Psoas muscle (tissue), 8 donors: ENCODE measurements around the gene GTF2E1. TPM values are rescaled to one million over a fixed set of nuclear protein-coding genes. Genes with fewer than 3 reads are reported as not detected.

ENCODE experiments used
- ATAC-seq, 4 donors: fragments of 200-7000 bp; cut with Tn5 transposase; one replicate each; pipeline ENCODE4 v1.9.1; 2020; ENCODE audit warnings: moderate library complexity in 3 of 4, mild to moderate bottlenecking in 2 of 4
- DNase-seq, 2 donors: peaks; one replicate each; pipeline ENCODE4 v3.0.0-alpha.2; 2020
- H3K27ac ChIP-seq: fragments of 200-600 bp; one replicate; pipeline ENCODE4 v1.8.0; 2022
- H3K27me3 ChIP-seq, 3 donors: fragments of 200-600 bp in 1 of 3; one replicate each; pipeline versions ENCODE4 v1.6.1 to v1.8.0; 2013 to 2022; ENCODE audit warnings: low read length in 2 of 3, mild to moderate bottlenecking in 2 of 3, moderate library complexity in 1 of 3; ENCODE audit not compliant: insufficient read depth in 3 of 3
- H3K36me3 ChIP-seq, 2 donors: fragments of 200-600 bp in 1 of 2; one replicate each; pipeline versions ENCODE4 v1.6.1 to v1.8.0; 2013 to 2022; ENCODE audit warnings: low read depth in 1 of 2, mild to moderate bottlenecking in 1 of 2, moderate library complexity in 1 of 2; ENCODE audit not compliant: insufficient read depth in 1 of 2
- H3K4me1 ChIP-seq: fragments of 200-600 bp; one replicate; pipeline ENCODE4 v1.8.0; 2022
- H3K4me3 ChIP-seq: fragments of 200-600 bp; one replicate; pipeline ENCODE4 v1.8.0; 2022; ENCODE audit warnings: mild to moderate bottlenecking
- H3K9me3 ChIP-seq: fragments of 200-600 bp; one replicate; pipeline ENCODE4 v1.8.0; 2022
- WGBS, 3 donors: extraction: QIAGEN DNeasy Blood & Tissue Kit; methylation state at CpG; one replicate each; pipeline versions ENCODE4 v1.1.6 to v1.1.7; 2013; 5-methylcytosine and 5-hydroxymethylcytosine counted together
- intact Hi-C, 2 donors: fragments of 100-400 bp; cut with DNase I; formaldehyde crosslinking; loops; one replicate each; pipeline versions ENCODE4 v1.11.0 to v1.14.2; 2022
- polyA plus RNA-seq, 3 donors: library from polyadenylated mRNA; stranded (reverse); fragments of 200-250 nt; gene quantifications; one replicate each; pipeline ENCODE4 v1.2.3, GENCODE V29; 2013
- total RNA-seq, 4 donors: library from RNA; stranded (reverse); fragmentation: NEBNext Ultra II Directional in 2 of 4; extraction: Animal tissue kit (Norgen Biotek cat#: 25700) in 2 of 4; gene quantifications; one replicate each; pipeline versions ENCODE4 v1.2.1 to v1.2.4, GENCODE V29; 2021 to 2023
- TF ChIP-seq, protein P1 (sequence below): fragments of 200-600 bp; IDR thresholded peaks from one replicate; pipeline ENCODE4 v1.8.0; 2022; ENCODE audit warnings: antibody characterized with exemption
- donor health status: healthy with polysubstance abuse.
- donor health status: DM: no; HTN: no; CAD: no; lungs with moderate emphysema.
- donor health status: Bipolar disorder and iron deficiency.
- donor health status: healthy.
- donor health status: DM: yes; HTN: yes; CAD: no.
- donor health status: DM: no; HTN: no; CAD: no.
- donor health status: DM: no; HTN: no; CAD: no.
- donor health status: DM: yes; HTN: yes; CAD: no.

GTF2E1 gene
- total and polyA plus RNA-seq, 7 donors, result 5.0 to 19.8 (median 12.5) TPM

DNA sequence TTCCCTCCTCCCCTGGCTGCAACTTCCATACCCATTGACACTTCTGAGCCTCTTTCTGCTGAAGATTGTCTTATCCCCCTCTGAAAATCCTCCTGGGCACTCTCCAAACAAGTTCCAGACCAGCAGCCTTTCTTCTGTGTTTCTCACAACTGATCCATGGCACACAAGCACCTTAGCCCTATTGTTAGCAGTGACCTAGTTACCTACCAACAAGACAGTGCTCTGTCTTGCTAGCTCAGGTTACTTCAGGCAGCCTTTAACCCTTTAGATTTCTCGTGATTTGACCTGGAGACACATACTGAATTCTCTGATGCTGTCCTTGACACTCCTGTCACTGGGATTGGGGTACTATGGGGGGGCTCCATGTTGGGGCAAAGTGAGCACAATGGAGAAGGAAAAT is 82.1 kb downstream of the GTF2E1 start:
- ATAC-seq (no peak), DNase-seq (no peak)
- H3K9me3 ChIP-seq, result no peaks in the 10 kb centered on the region
- intact Hi-C loops, result no loop called here
- no peaks in the 10 kb centered on the region for H3K4me1 ChIP-seq
- H3K36me3 ChIP-seq, result no peaks in the 10 kb centered on the region
- 11 to 28% (median 13%) methylated on average over 1 of the region's 1 CpG for WGBS, 3 donors
- H3K27me3 ChIP-seq, result peaks cover 0 to 3% (median 0%) of the 10 kb centered on the region in 3 donors
- TF ChIP-seq, protein P1, sequence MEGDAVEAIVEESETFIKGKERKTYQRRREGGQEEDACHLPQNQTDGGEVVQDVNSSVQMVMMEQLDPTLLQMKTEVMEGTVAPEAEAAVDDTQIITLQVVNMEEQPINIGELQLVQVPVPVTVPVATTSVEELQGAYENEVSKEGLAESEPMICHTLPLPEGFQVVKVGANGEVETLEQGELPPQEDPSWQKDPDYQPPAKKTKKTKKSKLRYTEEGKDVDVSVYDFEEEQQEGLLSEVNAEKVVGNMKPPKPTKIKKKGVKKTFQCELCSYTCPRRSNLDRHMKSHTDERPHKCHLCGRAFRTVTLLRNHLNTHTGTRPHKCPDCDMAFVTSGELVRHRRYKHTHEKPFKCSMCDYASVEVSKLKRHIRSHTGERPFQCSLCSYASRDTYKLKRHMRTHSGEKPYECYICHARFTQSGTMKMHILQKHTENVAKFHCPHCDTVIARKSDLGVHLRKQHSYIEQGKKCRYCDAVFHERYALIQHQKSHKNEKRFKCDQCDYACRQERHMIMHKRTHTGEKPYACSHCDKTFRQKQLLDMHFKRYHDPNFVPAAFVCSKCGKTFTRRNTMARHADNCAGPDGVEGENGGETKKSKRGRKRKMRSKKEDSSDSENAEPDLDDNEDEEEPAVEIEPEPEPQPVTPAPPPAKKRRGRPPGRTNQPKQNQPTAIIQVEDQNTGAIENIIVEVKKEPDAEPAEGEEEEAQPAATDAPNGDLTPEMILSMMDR, result no peak
- H3K4me3 ChIP-seq, result no peak overlapping the region
- no peak overlapping the region for H3K27ac ChIP-seq

DNA sequence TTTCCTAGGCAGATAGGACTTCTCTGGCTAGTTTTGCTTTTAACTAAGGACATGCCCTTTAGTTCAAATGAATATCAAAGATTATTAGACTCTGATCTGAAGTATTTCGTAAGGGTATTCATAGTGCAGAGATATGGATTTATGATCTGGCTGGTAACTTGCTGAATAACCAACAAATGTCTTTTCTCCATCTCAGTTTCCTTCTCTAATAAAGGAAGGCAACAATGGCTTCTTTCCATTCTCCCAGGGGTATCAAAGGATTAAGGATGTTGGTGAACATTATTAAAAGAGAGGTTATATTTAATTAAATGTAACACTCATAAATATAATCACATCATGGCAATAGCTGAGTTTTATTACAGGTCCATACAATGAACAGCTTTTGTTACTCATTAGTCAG is 86.3 kb downstream of the GTF2E1 start:
- intact Hi-C loops, result no loop called here
- no peak overlapping the region for H3K27ac ChIP-seq
- H3K4me3 ChIP-seq, result no peak overlapping the region
- ATAC-seq, result no peak
- peaks cover 0 to 3% (median 0%) of the 10 kb centered on the region in 3 donors for H3K27me3 ChIP-seq
- H3K4me1 ChIP-seq, result no peaks in the 10 kb centered on the region
- H3K36me3 ChIP-seq, result no peaks in the 10 kb centered on the region
- TF ChIP-seq, protein P1, result no peak
- DNase-seq, result no peak
- WGBS, 3 donors, result 65 to 83% (median 74%) methylated on average over 1 of the region's 1 CpG
- H3K9me3 ChIP-seq, result no peaks in the 10 kb centered on the region

DNA sequence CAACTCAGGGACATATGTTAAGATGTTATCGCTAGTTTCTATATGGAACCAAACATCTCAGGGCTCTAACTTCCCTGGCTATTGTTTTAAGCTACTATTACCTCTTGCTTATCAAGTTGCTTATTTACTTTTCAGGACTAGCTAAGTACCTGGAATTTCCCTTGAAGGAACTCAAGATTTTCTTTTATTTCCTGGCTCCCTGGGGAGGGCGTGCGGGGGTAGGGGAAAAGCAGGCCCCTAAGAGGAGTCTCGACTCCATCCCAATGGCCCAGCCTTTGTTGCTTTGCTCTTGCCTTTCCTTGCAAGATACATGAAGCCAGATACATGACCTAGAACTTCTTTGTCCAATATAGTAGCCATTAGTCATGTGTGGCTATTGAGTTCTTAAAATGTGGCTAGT is 88.5 kb downstream of the GTF2E1 start:
- H3K36me3 ChIP-seq, result no peaks in the 10 kb centered on the region
- TF ChIP-seq, protein P1, result no peak
- no peak overlapping the region for H3K4me3 ChIP-seq
- no peak overlapping the region for H3K27ac ChIP-seq
- intact Hi-C loops, result no loop called here
- WGBS, 3 donors, result 75 to 81% (median 80%) methylated on average over 4 of the region's 4 CpGs
- H3K9me3 ChIP-seq, result no peaks in the 10 kb centered on the region
- peaks cover 0 to 3% (median 0%) of the 10 kb centered on the region in 3 donors for H3K27me3 ChIP-seq
- no peak for DNase-seq
- no peaks in the 10 kb centered on the region for H3K4me1 ChIP-seq
- ATAC-seq, result no peak

Other genes starting within 250 kb of the GTF2E1 start
- 100 to 1,000 TPM; 301 to 379 (median 314) TPM for gene NDUFB4, start 146.4 kb upstream of the GTF2E1 start, total RNA-seq
- 100 to 1,000 TPM; 297 to 542 (median 382) TPM for gene NDUFB4, start 146.4 kb upstream of the GTF2E1 start, polyA plus RNA-seq
- gene HGD, start 60.5 kb upstream of the GTF2E1 start, total RNA-seq, result under 1 TPM in 2 of 4 donors, not detected in 2; 0.40 to 0.46 TPM
- gene HGD, start 60.5 kb upstream of the GTF2E1 start, polyA plus RNA-seq, result under 1 TPM; 0.09 to 0.46 (median 0.13) TPM
- gene RABL3, start 228 bp upstream of the GTF2E1 start, total RNA-seq, result 10 to 100 TPM; 21.0 to 34.0 (median 27.6) TPM
- 10 to 100 TPM; 10.3 to 23.0 (median 19.9) TPM for gene RABL3, start 228 bp upstream of the GTF2E1 start, polyA plus RNA-seq
- not detected for gene STXBP5L, start 165.5 kb downstream of the GTF2E1 start, total RNA-seq
- under 1 TPM in 2 of 3 donors, not detected in 1; under 0.01 to 0.01 TPM for gene STXBP5L, start 165.5 kb downstream of the GTF2E1 start, polyA plus RNA-seq